GM12878 (cell line): ENCODE data around the gene FBXL15. TPM values are rescaled to one million over a fixed set of nuclear protein-coding genes. Genes with fewer than 3 reads are reported as not detected.

Experiments
- BACH1 ChIP-seq: fragments of 450-650 bp; IDR thresholded peaks from 2 replicates; pipeline ENCODE4 v1.6.1; 2017; ENCODE audit warnings: mild to moderate bottlenecking, borderline replicate concordance
- BRCA1 ChIP-seq: IDR thresholded peaks from 2 replicates; pipeline ENCODE4 v1.6.1; 2011; ENCODE audit warnings: low read depth, low read length, improper control_type of control experiment
- CBX5 ChIP-seq: sonication (generic); IDR thresholded peaks from 2 replicates; pipeline ENCODE4 v1.6.1; 2016; ENCODE audit warnings: low read depth, moderate library complexity, mild to moderate bottlenecking, inconsistent platforms
- EED ChIP-seq: sonication (generic); IDR thresholded peaks from 2 replicates; pipeline ENCODE4 v1.6.1; 2016; ENCODE audit warnings: antibody characterized with exemption, low read depth
- FOXK2 ChIP-seq: fragments of 450-650 bp; IDR thresholded peaks from 2 replicates; pipeline ENCODE4 v1.6.1; 2017; ENCODE audit warnings: mild to moderate bottlenecking, moderate library complexity
- KAT2A ChIP-seq: conservative IDR thresholded peaks from 2 replicates; pipeline ENCODE4 v1.6.1; 2011; ENCODE audit warnings: low read depth, low read length; ENCODE audit not compliant: control insufficient read depth
- MYB ChIP-seq: fragments of 150-350 bp; IDR thresholded peaks from 2 replicates; pipeline ENCODE4 v1.6.1; 2014; ENCODE audit warnings: mild to moderate bottlenecking, low read depth, low read length, borderline replicate concordance
- NBN ChIP-seq: fragments of 450-650 bp; IDR thresholded peaks from 2 replicates; pipeline ENCODE4 v1.6.1; 2016
- NR2C2 ChIP-seq: IDR thresholded peaks from 2 replicates; pipeline ENCODE4 v1.6.1; 2011; ENCODE audit warnings: borderline replicate concordance, low read depth; ENCODE audit not compliant: control insufficient read depth, insufficient read length
- NRF1 ChIP-seq: conservative IDR thresholded peaks from 2 replicates; pipeline ENCODE4 v1.6.1; 2011; ENCODE audit warnings: mild to moderate bottlenecking, low read depth, low read length, improper control_type of control experiment
- PML ChIP-seq: IDR thresholded peaks from 2 replicates; pipeline ENCODE4 v1.6.1; 2012; ENCODE audit warnings: low read length, inconsistent platforms
- SMAD1 ChIP-seq: fragments of 450-650 bp; IDR thresholded peaks from 2 replicates; pipeline ENCODE4 v1.6.1; 2018; ENCODE audit warnings: mild to moderate bottlenecking, low read depth; ENCODE audit not compliant: partially characterized antibody
- SP1 ChIP-seq: IDR thresholded peaks from one replicate; pipeline ENCODE4 v1.6.1; 2011; ENCODE audit warnings: low read depth, low read length
- polyA plus RNA-seq, 11 experiments: library from polyadenylated mRNA; depleted of rRNA in 4 of 11; unstranded in 6 of 11; stranded (reverse) in 5 of 11; fragments of >200 nt; fragmentation: Nextera tagmentation in 4 of 11; fragmentation: Illumina TruSeq in 1 of 11; extraction: Ambion mirVana in 4 of 11; extraction: Trizol in 1 of 11; gene quantifications; 1 replicate in 1 of 11; 2 replicates in 10 of 11; pipeline versions ENCODE4 v1.2.1 to v1.2.3, GENCODE V29; 2011 to 2016; ENCODE audit warnings: inconsistent platforms in 2 of 11, missing spikeins in 2 of 11, low read depth in 1 of 11
- total RNA-seq, 4 experiments: library from RNA; depleted of rRNA in 3 of 4; stranded (reverse); fragments of >200 nt in 3 of 4; fragmentation: Illumina TruSeq in 1 of 4; extraction: Trizol in 1 of 4; gene quantifications; 2 replicates each; pipeline versions ENCODE4 v1.2.1 to v1.2.3, GENCODE V29; 2013 to 2021
- TF ChIP-seq, protein P1 (sequence below): IDR thresholded peaks from 2 replicates; pipeline ENCODE4 v1.6.1; 2011; ENCODE audit warnings: borderline replicate concordance, low read depth, mild to moderate bottlenecking, moderate library complexity, mixed read lengths, low read length; ENCODE audit not compliant: insufficient read depth; ENCODE audit errors: extremely low read length
- TF ChIP-seq, protein P2 (sequence below): fragments of 450-650 bp; IDR thresholded peaks from 2 replicates; pipeline ENCODE4 v1.6.1; 2017; ENCODE audit warnings: low read depth, mild to moderate bottlenecking, moderate library complexity
- TF ChIP-seq, protein P3 (sequence below): fragments of 450-650 bp; formaldehyde crosslinking; IDR thresholded peaks from 2 replicates; pipeline ENCODE4 v1.4.0; 2022; ENCODE audit warnings: mild to moderate bottlenecking, moderate library complexity
- TF ChIP-seq, protein P4 (sequence below): IDR thresholded peaks from 2 replicates; pipeline ENCODE4 v1.6.1; 2011; ENCODE audit warnings: mild to moderate bottlenecking, low read depth, low read length, moderate library complexity; ENCODE audit not compliant: insufficient replicate concordance
- TF ChIP-seq, protein P5 (sequence below): fragments of 450-650 bp; conservative IDR thresholded peaks from 2 replicates; pipeline ENCODE4 v1.6.1; 2017; ENCODE audit warnings: mild to moderate bottlenecking, moderate library complexity

FBXL15 gene
- total and polyA plus RNA-seq, 10 of the 15 experiments (the other 5 are each of a cell fraction or from before 2014, with no cell fraction given), result 0.13 to 21.3 (median 7.9) TPM

DNA sequence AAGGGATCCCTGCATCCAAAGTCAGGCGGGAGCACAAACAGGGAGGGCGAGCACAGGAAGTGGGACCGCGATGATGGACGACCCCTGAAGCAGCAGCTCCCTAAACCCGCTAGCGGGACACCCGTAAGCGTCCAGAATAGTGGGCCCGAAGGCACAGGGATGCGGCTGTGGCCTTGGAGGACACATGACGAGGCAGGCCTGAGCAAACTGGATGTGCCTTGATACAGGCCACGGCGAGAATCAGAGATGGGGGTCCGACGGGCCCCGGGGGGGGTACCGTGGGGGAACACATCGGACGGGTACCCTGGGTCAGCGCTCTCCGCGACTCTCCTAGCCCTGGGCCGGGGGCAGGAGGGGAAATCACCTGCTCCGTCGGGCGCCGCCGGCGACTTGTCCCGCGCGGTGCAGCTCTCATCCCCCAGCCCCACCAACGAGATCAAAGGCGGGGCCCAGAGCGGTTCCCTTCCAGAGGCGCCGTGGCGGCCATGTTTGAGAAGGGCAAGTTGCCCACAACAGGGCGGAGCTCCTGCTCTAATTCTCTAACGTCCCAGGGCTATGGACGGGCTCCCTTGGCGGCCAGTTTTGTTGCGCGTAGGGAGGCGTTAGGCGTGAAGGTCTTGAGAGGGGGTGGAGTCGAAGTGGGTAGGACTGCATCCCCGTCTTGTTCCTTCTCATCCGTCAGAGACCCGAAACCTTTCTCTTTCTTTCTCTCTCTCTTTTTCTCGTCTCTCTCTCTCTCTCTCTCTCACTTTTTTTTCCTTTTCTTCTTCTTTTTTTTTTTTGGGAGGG, 11.7 kb downstream of the FBXL15 start, which contains the start of gene CUEDC2 (continued):
- TF ChIP-seq, protein P1, sequence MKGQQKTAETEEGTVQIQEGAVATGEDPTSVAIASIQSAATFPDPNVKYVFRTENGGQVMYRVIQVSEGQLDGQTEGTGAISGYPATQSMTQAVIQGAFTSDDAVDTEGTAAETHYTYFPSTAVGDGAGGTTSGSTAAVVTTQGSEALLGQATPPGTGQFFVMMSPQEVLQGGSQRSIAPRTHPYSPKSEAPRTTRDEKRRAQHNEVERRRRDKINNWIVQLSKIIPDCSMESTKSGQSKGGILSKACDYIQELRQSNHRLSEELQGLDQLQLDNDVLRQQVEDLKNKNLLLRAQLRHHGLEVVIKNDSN, result no peak
- 0 out of 2 replicates have a peak, but pooled peaks have one; percentile 55 for TF ChIP-seq MYB
- TF ChIP-seq, protein P2, sequence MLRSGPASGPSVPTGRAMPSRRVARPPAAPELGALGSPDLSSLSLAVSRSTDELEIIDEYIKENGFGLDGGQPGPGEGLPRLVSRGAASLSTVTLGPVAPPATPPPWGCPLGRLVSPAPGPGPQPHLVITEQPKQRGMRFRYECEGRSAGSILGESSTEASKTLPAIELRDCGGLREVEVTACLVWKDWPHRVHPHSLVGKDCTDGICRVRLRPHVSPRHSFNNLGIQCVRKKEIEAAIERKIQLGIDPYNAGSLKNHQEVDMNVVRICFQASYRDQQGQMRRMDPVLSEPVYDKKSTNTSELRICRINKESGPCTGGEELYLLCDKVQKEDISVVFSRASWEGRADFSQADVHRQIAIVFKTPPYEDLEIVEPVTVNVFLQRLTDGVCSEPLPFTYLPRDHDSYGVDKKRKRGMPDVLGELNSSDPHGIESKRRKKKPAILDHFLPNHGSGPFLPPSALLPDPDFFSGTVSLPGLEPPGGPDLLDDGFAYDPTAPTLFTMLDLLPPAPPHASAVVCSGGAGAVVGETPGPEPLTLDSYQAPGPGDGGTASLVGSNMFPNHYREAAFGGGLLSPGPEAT, result peak; percentile 84
- TF ChIP-seq, protein P3, sequence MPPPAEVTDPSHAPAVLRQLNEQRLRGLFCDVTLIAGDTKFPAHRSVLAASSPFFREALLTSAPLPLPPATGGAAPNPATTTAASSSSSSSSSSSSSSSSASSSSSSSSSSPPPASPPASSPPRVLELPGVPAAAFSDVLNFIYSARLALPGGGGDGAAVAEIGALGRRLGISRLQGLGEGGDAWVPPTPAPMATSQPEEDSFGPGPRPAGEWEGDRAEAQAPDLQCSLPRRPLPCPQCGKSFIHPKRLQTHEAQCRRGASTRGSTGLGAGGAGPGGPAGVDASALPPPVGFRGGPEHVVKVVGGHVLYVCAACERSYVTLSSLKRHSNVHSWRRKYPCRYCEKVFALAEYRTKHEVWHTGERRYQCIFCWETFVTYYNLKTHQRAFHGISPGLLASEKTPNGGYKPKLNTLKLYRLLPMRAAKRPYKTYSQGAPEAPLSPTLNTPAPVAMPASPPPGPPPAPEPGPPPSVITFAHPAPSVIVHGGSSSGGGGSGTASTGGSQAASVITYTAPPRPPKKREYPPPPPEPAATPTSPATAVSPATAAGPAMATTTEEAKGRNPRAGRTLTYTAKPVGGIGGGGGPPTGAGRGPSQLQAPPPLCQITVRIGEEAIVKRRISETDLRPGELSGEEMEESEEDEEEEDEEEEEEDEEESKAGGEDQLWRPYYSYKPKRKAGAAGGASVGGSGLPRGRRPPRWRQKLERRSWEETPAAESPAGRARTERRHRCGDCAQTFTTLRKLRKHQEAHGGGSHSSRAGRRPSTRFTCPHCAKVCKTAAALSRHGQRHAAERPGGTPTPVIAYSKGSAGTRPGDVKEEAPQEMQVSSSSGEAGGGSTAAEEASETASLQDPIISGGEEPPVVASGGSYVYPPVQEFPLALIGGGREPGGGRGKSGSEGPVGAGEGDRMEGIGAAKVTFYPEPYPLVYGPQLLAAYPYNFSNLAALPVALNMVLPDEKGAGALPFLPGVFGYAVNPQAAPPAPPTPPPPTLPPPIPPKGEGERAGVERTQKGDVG, result no peak
- TF ChIP-seq, protein P4, sequence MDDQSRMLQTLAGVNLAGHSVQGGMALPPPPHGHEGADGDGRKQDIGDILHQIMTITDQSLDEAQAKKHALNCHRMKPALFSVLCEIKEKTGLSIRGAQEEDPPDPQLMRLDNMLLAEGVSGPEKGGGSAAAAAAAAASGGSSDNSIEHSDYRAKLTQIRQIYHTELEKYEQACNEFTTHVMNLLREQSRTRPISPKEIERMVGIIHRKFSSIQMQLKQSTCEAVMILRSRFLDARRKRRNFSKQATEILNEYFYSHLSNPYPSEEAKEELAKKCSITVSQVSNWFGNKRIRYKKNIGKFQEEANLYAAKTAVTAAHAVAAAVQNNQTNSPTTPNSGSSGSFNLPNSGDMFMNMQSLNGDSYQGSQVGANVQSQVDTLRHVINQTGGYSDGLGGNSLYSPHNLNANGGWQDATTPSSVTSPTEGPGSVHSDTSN, result no peak
- TF ChIP-seq SP1, result peak; percentile 89
- no peak for TF ChIP-seq EED
- TF ChIP-seq FOXK2, result no peak
- TF ChIP-seq BRCA1, result no peak
- TF ChIP-seq NR2C2, result no peak
- TF ChIP-seq PML, result peak; percentile 47; the same call in 1 of the 2 replicates
- no peak; the same call in 1 of the 2 replicates for TF ChIP-seq BACH1
- TF ChIP-seq NRF1, result no peak
- TF ChIP-seq, protein P5, sequence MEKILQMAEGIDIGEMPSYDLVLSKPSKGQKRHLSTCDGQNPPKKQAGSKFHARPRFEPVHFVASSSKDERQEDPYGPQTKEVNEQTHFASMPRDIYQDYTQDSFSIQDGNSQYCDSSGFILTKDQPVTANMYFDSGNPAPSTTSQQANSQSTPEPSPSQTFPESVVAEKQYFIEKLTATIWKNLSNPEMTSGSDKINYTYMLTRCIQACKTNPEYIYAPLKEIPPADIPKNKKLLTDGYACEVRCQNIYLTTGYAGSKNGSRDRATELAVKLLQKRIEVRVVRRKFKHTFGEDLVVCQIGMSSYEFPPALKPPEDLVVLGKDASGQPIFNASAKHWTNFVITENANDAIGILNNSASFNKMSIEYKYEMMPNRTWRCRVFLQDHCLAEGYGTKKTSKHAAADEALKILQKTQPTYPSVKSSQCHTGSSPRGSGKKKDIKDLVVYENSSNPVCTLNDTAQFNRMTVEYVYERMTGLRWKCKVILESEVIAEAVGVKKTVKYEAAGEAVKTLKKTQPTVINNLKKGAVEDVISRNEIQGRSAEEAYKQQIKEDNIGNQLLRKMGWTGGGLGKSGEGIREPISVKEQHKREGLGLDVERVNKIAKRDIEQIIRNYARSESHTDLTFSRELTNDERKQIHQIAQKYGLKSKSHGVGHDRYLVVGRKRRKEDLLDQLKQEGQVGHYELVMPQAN, result no peak; the same call in 1 of the 2 replicates
- TF ChIP-seq SMAD1, result no peak
- no peak for TF ChIP-seq KAT2A
- peak; percentile 96; the same call in 1 of the 2 replicates for TF ChIP-seq NBN
- TF ChIP-seq CBX5, result 0 out of 2 replicates have a peak, but pooled peaks have one; percentile 33
